Left renal cortex interstitium (tissue), 4 donors: ENCODE measurements around the gene ZNF333. TPM values are rescaled to one million over a fixed set of nuclear protein-coding genes. Genes with fewer than 3 reads are reported as not detected.
"Not testable (repeated sequence)": the region's sequence is repeated elsewhere in the genome, so short reads cannot be mapped to it uniquely, and the experiment has no call there.

Experiments used
- DNase-seq, 4 donors: peaks; one replicate each; pipeline ENCODE4 v3.0.0-alpha.2; 2013; ENCODE audit warnings: low read depth in 4 of 4, low spot score in 2 of 4, missing footprints in 1 of 4
- polyA plus RNA-seq, 4 donors: library from polyadenylated mRNA; unstranded; fragments of 120-200 nt; gene quantifications; one replicate each; pipeline ENCODE4 v1.2.1, GENCODE V29; 2013; ENCODE audit not compliant: insufficient read length in 4 of 4

The ZNF333 gene
- polyA plus RNA-seq, 4 donors = 13.8 to 31.3 (median 21.3) TPM

DNA sequence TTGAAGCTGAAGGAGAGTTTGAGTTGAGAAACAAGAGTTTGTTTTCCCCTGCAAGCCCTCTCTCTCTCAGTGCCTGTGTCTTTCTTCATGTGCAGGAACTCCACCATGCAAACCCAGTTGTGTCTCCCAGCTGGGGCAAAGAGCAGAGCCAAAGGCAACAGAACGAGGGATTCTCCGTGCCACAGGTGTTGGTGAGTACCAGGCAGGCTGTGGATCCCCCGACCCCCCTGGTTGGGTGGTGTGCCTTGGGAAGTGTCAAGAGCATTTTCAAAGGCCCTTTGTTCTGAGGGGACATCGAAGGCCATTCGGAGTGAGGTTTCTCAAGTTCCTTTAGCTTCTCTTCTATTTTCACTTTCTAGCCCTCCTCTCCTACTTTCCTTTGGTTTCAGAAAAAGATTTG is 5.6 kb downstream of the ZNF333 start:
- no peak for DNase-seq

DNA sequence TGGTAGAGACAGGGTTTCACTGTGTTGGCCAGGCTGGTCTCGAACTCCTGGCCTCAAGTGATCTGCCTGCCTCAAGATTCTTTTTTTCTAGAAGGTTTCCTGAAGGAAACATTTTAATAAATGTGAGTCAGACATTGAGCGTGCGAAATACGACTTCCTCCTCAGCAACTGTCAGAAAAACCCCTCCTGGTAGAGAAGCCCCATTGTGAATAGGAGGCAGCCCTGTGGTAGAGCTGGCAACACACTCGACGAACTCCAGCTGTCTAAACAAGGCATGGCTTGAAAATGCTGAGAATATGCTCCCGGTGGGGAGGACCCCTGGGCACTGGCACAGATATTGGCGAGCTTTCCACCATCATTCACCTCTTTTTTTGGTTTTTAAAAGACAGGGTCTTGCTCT is 9.8 kb downstream of the ZNF333 start:
- no peak for DNase-seq

GRCh38 chr19:14700711-14701375 is 11.0 kb downstream of the ZNF333 start:
- no peak for DNase-seq

DNA sequence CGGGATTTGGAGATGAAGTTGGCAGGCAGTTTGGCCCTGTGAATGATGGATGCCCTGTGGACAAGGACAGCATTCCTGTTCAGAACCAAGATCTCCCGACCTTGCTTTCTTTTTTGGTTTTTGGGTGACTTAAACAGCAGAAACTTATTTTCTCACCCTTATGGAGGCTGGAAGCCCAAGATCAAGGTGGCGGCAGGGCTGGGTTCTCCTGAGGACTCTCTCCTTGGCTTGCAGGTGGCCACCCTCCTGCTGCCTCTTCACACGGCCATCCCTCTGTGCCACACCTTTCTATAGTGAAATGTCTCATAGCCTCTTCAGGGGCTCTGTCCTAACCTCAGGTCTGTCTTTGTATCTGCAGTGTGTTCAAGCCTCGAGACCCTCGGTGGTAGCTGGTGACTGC is 14.0 kb downstream of the ZNF333 start:
- no peak for DNase-seq

GRCh38 chr19:14704450-14704849 is 14.6 kb downstream of the ZNF333 start:
- no peak for DNase-seq

DNA sequence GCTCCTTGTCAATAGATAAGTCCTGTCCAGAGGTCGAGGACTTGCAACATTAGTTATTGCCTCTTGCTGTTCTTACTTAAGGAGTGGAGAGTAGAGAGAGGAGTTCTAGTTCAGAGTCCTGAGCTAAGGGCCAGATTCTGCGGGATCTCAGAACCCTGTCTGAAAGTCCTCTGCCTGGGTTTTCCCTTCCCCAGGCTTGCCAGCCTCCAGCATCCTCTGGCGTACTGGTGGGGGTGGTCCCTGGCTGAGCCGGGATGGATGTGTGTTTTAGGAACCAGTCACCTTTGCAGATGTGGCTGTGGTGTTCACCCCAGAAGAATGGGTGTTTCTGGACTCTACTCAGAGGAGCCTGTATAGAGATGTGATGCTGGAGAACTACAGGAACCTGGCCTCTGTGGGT is 26.0 kb downstream of the ZNF333 start:
- DNase-seq = no peak

DNA sequence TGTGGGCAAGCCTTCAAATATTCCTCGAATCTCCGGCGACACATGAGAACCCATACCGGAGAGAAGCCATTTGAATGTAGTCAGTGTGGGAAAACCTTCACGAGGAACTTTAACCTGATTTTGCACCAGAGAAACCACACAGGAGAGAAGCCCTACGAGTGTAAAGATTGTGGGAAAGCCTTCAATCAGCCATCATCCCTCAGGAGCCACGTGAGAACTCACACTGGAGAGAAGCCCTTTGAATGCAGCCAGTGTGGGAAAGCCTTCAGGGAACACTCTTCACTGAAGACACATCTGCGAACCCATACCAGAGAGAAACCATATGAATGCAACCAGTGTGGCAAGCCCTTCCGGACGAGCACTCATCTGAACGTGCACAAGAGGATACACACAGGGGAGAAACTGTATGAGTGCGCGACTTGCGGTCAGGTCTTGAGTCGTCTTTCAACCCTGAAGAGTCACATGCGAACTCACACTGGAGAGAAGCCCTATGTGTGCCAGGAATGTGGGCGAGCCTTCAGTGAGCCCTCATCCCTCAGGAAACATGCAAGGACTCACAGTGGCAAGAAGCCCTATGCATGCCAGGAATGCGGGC is 28.8 kb downstream of the ZNF333 start:
- no peak for DNase-seq

DNA sequence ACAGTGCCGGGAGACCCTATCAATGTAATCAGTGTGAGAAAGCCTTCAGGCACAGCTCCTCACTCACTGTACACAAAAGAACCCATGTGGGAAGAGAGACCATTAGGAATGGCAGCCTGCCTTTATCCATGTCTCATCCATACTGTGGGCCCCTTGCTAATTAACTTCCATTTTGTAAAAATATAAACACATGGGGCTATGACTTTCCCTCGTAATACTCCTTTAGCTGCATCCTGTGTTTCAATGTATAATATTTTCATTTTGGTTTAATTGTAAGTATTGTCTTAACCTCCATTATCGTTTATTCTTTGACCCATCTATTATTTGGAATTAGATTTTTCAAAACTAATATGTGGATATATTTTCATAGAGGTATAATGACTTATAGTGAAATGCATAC is 29.3 kb downstream of the ZNF333 start:
- DNase-seq = no peak

DNA sequence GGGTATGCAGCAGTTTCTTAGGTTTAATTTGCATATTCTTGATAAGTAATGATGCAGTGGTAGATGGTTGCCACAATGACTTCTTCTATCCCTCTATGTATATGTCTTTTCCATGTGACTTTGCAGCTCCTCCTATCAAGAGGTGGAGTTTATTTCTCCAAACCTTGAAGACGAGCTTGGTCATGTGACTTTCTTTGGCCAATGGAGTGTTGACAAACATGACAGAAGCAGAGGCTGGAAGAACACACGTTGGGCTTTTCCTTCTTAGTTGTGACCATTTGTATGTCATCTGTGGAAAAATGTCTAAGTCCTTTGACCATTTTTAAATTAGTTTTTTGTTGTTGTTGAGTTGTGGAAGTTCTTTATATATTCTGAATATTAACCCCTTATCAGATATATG is 32.3 kb downstream of the ZNF333 start:
- DNase-seq = no peak

GRCh38 chr19:14728595-14728994 is 38.7 kb downstream of the ZNF333 start:
- no peak for DNase-seq

GRCh38 chr19:14731200-14731599 is 41.4 kb downstream of the ZNF333 start:
- DNase-seq = no peak

- no peak for DNase-seq
These were observed 42.7 kb downstream of the ZNF333 start for GRCh38 chr19:14732510-14732909.

DNA sequence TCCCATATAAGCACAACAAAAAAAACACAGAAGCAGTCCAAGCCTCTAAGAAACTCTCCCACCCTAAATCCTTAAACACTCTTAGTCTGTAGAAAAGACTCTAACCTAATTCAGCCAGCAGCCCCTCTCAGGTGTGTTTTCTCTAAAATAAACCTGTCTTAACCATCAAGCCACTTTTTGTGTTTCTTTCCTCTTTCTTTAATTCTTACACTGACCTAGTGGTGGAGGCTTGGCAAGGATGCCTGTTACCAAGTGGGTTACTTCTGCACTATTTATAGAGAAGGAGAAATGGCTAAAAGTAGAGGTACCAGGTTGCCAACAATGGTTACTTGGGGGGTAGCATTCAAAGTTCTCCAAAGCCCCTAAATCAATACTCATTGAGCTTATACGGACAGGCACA is 43.7 kb downstream of the ZNF333 start:
- DNase-seq = no peak

DNA sequence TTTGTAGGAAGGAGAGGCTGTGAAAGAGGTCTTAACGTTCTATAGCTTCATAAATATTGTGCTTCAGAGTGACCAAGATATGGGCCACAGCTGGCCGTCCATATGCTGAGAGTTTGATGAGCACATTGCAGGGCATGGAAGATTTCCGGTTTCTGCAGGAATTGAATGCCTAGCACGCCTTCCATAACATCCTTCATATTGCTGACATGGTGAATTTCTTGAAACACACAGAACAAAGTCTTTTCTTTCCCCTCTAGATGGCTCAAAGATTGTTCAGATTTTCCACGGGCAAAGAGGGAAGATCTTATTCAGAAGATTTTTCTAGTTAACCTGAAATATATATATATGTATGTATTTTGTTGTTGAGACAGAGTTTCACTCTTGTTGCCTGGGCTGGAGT is 46.1 kb downstream of the ZNF333 start:
- no peak for DNase-seq

DNA sequence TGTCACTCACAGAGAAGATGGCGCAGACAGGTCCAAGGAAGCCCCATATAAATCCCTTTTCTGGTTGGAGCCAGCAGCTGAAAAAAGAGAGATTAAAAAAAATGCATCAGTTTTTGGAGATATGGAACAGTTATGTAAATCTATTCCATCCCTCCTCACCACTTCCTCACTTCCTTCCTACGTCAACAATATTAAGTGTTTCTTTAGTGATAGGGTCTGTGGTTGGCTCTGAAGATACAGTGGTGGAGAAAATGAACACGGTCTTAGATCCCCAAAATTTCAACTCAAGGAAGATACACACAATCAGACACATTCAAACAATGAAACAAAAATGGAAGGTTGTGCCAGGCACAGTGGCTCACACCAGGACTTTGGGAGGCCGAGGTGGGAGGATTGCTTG is 57.0 kb downstream of the ZNF333 start:
- DNase-seq = no peak

- DNase-seq = no peak
These were observed 58.8 kb downstream of the ZNF333 start for GRCh38 chr19:14748601-14749000.

DNA sequence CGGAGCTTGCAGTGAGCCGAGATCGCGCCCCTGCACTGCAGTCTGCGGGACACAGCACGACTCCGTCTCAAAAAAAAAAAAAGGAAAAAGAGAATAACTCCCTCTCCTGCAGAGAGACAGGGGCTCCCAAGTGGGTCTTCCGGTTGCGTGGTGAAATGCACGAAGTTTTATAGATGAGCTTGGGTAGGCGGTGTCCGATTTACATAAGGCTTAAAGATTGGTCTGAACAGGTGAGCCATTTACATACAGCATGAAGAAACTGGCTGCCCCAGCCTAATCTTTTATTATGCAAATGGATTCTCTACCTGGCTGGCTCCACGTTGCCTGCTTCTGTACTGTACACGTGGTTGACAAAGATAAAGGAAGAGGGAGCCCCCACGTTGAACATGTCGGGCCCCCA is 69.0 kb downstream of the ZNF333 start:
- no peak for DNase-seq

DNA sequence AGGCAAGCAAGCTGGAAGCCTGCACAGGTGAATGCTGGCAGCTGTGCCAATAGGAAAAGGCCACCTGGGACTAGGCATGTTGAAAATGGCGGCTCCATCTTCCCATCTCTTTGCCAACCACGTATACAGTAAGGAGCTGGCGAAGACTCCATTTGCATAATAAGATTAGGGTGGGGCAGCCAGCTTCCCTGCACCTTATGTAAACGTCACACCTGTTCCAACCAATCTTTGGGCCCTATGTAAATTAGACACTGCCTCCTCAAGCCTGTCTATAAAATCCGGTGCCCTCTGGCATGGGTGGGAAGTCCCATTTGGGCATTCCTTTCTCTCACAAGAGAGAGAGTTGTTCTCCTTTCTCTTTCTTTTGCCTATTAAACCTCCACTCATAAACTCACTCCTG is 71.8 kb downstream of the ZNF333 start:
- DNase-seq = no peak

- no peak for DNase-seq
These were observed 72.3 kb downstream of the ZNF333 start for GRCh38 chr19:14762111-14762510.

DNA sequence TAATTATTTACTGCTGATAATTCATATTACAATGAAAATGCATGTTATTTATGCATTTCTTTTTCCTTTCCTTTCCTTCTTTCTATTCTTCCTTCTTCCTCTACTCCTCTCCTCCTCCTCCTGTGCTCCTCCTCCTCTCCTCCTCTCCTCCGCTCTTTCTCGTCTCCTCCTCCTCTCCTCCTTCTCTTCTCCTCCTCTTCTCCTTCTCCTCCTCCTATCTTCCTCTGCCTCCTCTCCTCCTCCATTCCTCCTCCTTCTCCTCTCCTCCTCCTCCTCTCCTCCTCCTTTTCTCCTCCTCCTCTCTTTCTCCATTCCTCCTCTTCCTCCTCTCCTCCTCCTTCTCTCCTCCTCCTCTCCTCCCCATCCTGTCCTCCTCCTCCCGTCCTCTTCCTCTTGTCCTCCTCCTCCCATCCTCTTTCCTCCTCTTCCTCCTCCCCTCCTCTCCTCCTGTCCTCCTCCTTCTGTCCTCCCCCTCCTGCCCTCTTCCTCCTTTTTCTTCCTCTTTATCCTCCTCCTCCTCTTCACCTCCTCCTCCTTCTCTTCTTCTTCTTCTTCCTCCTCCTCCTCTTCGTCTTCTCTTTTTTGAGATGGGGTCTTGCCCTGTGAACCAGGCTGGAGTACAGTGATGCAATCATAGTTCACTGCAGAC is 73.8 kb downstream of the ZNF333 start:
- DNase-seq = no peak

DNA sequence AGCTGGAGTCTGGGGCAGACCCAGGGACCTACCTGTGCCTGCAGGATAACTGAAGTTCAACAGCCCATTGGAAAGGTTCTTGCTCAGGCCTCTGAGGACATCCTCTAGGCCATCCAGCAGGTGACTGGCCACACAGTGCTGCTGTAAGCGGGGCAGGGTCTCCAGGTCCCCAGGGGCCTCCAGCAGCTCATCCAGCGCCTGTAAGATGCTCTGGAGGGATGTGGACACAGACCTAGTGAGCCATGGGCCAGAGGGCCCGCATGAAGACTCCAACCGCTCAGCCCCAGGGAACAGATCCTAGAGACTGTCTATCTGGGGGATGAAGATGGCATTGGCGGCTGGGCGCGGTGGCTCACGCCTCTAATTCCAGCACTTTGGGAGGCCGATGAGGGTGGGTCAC is 74.6 kb downstream of the ZNF333 start:
- no peak for DNase-seq

DNA sequence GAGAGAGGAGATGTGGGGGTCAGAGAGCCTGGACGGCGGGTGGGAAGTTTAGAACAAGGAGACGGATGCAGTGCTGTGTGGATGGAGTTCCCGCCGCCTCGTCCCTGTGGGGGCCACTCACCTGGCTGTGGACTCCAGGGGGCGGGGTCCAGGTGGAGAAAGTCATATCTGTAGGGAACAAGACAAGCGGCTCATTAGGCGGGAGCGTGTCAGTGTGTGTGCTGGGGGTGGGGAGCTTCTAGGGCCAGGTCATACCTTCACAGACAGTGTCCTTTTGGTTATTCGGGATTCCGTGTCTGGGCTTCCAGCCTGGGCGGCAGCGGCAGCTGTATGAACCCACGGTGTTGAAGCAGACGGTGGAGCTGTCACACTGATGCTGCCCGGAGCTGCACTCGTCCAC is 75.6 kb downstream of the ZNF333 start:
- DNase-seq = not testable (repeated sequence)
